ENCODE data around the gene SHISA7.

Gene SHISA7

GRCh38 chr19:55385724-55386492 is 57.2 kb downstream of the SHISA7 start, which contains the start of gene RPL28:
TSS of gene RPL28 (plus strand) at chr19:55385932. CDS start at chr19:55386358, 426 bp downstream.
- DNase-seq, result peak; percentile 95 to 96

DNA sequence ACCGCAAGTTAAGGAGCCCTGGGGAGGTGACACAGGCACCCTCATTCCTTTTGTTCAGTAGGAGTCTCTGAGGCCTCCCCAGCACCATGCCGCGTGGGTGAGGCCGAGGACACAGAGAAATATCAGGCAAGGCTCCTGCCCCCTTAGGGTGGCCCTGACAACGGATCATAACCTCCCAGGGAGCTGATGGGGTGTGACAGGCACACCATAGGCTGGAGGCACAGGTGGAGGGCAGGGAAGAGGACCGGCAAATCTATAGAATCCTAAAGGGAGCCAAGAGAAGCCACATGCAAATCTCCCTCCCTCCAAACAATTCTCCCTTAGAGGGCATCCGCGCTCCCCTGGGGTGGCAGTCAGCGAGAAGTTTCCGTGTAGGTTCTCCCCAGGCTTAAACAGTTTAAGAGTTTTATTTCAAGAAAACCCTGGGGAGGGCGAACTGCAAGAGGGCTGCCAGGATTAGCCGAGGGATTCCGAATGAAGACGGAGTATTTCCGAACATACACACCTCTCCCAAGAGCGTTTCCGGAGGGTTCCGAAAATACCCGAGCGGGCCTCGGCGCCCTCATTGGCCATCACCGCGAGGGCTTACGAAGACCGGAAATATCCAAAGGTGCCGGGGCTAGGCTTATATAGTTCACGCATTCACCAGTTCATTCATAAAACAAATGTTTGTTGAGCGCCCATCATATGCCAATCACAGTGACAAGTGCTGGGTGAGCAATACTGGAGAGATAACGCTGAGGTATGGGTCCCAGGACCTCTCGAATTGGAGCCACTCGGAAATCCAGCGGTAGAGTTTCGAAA is 58.0 kb downstream of the SHISA7 start:
- peak; percentile 90 to 92 for DNase-seq

GRCh38 chr19:55384131-55384919 is 58.8 kb downstream of the SHISA7 start, which contains the start of gene TMEM238:
TSS of gene TMEM238 (minus strand) at chr19:55384292. CDS start at chr19:55384259, 33 bp downstream.
- peak in 1 of 2 experiments; percentile 9 for DNase-seq

- DNase-seq, result peak; percentile 39 to 52
These were observed 59.6 kb downstream of the SHISA7 start for GRCh38 chr19:55383279-55384130.

- DNase-seq, result no peak
These were observed 60.5 kb downstream of the SHISA7 start for GRCh38 chr19:55382522-55383054.

DNA sequence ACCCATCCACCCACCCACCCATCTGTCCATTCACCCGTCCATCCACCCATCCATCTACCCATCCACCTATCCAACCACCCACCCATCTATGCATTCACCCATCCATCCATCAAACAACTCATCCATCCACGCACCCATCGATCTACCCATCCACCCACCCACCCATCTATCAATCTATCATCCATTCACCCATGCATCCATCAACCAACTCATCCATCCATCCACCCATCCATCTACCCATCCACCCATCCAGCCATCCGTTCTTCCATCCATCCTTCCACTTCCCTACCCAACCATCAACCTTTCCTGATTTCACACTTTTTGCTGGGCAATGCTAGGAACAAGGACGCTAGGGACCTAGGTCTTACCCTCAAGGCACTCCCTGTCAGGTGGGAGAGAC is 61.1 kb downstream of the SHISA7 start:
- no peak for DNase-seq

- DNase-seq, result no peak
These were observed 63.9 kb downstream of the SHISA7 start for GRCh38 chr19:55379174-55379573.
